CD4-positive, alpha-beta memory T cell (primary cell): ENCODE results near the gene ASMTL. TPM values are rescaled to one million over a fixed set of nuclear protein-coding genes. Genes with fewer than 3 reads are reported as not detected.

ENCODE experiments used
- CTCF ChIA-PET: fragments of 350-600 bp; sonication (Branson Sonifier 250); formaldehyde crosslinking; loops from one replicate; lab custom pipeline; 2021; ENCODE audit warnings: inconsistent platforms; ENCODE audit not compliant: partially characterized antibody; lab: Charles Lee
- POLR2A ChIA-PET: fragments of 350-600 bp; sonication (Branson Sonifier 250); formaldehyde crosslinking; loops from one replicate; lab custom pipeline; 2021; ENCODE audit not compliant: partially characterized antibody; lab: Charles Lee
- DNase-seq, 5 donors: peaks; one replicate each; pipeline versions ENCODE4 v3.0.0 to v3.0.0-alpha.2; 2020 to 2022; ENCODE audit warnings: mixed read lengths in 1 of 5
- H3K27ac ChIP-seq: one replicate; pipeline ENCODE4 v1.7.0; 2013; ENCODE audit warnings: low read depth, low read length
- H3K27me3 ChIP-seq: 2 replicates; pipeline ENCODE4 v1.7.0; 2013; ENCODE audit warnings: mild to moderate bottlenecking, low read length, moderate library complexity; ENCODE audit not compliant: insufficient read depth
- H3K36me3 ChIP-seq: 2 replicates; pipeline ENCODE4 v1.7.0; 2013; ENCODE audit warnings: mild to moderate bottlenecking, low read length, moderate library complexity; ENCODE audit not compliant: insufficient read depth
- H3K4me1 ChIP-seq: 2 replicates; pipeline ENCODE4 v1.7.0; 2013; ENCODE audit warnings: mild to moderate bottlenecking, low read length, moderate library complexity; ENCODE audit not compliant: insufficient read depth
- H3K4me3 ChIP-seq, 2 donors: one replicate each; pipeline ENCODE4 v1.7.0; 2013; ENCODE audit warnings: low read length in 2 of 2, mild to moderate bottlenecking in 1 of 2
- H3K9me3 ChIP-seq, 2 donors: one replicate each; pipeline ENCODE4 v1.7.0; 2013; ENCODE audit warnings: low read length in 2 of 2, control low read depth in 1 of 2; ENCODE audit not compliant: control insufficient read depth in 1 of 2
- H3K27ac Mint-ChIP-seq, 7 donors: one replicate each; pipeline ENCODE4 v1.8.0; 2020 to 2021; ENCODE audit warnings: mixed read lengths in 7 of 7, mild to moderate bottlenecking in 6 of 7, inconsistent platforms in 3 of 7, moderate library complexity in 3 of 7
- H3K27me3 Mint-ChIP-seq, 2 donors: one replicate each; pipeline ENCODE4 v1.8.0; 2020 to 2021; ENCODE audit warnings: mixed read lengths in 2 of 2
- H3K36me3 Mint-ChIP-seq, 2 donors: one replicate each; pipeline ENCODE4 v1.8.0; 2020 to 2021; ENCODE audit warnings: mixed read lengths in 2 of 2, inconsistent platforms in 1 of 2, mild to moderate bottlenecking in 1 of 2
- H3K4me1 Mint-ChIP-seq, 4 donors: one replicate each; pipeline ENCODE4 v1.8.0; 2020 to 2021; ENCODE audit warnings: mixed read lengths in 4 of 4, mild to moderate bottlenecking in 1 of 4
- H3K4me3 Mint-ChIP-seq, 8 donors: one replicate each; pipeline ENCODE4 v1.8.0; 2020 to 2021; ENCODE audit warnings: mixed read lengths in 8 of 8, mild to moderate bottlenecking in 7 of 8, moderate library complexity in 6 of 8, inconsistent platforms in 3 of 8
- H3K9me3 Mint-ChIP-seq, 8 donors: one replicate each; pipeline ENCODE4 v1.8.0; 2020 to 2021; ENCODE audit warnings: mixed read lengths in 8 of 8, mild to moderate bottlenecking in 5 of 8, inconsistent platforms in 3 of 8, moderate library complexity in 1 of 8
- intact Hi-C: fragments of 100-400 bp; cut with micrococcal nuclease; formaldehyde crosslinking; loops from one replicate; pipeline ENCODE4 v1.15.1; 2023
- polyA plus RNA-seq, 2 donors: library from polyadenylated mRNA; unstranded; fragments of 300-500 nt; fragmentation: Illumina TruSeq; gene quantifications; one replicate each; pipeline ENCODE4 v1.2.3, GENCODE V29; 2021
- total RNA-seq, 2 experiments: library from RNA; stranded (reverse); gene quantifications; one replicate each; pipeline ENCODE4 v1.2.3, GENCODE V29; 2021

Gene ASMTL
- total and polyA plus RNA-seq, 4 experiments from 2014 or later, result 35.0 to 50.4 (median 36.9) TPM

- Mint-ChIP-seq H3K9me3 (peaks cover 0 to 11% (median 0%) of the 10 kb centered on the region in 8 donors), H3K27ac (peak overlapping the region in 3 of 7 donors; percentile 59 to 75 (median 70)), H3K27me3 (no peaks in the 10 kb centered on the region), H3K4me1 (peaks cover 0 to 5% (median 3%) of the 10 kb centered on the region in 4 donors), H3K36me3 (peaks cover 3 to 19% of the 10 kb centered on the region in 2 donors), H3K4me3 (no peak overlapping the region)
- no peak overlapping the region for H3K4me3 ChIP-seq
- H3K4me1 ChIP-seq, result no peaks in the 10 kb centered on the region
- intact Hi-C loops, result no loop called here
- CTCF ChIA-PET, result no interaction called here
- DNase-seq, result no peak
- no peaks in the 10 kb centered on the region for H3K9me3 ChIP-seq
- POLR2A ChIA-PET, result no interaction called here
- H3K27me3 ChIP-seq, result no peaks in the 10 kb centered on the region
- H3K27ac ChIP-seq, result no peak overlapping the region
- H3K36me3 ChIP-seq, result no peaks in the 10 kb centered on the region
Observed at GRCh38 chrX:1355131-1356046, 97.3 kb downstream of the ASMTL start.

DNA sequence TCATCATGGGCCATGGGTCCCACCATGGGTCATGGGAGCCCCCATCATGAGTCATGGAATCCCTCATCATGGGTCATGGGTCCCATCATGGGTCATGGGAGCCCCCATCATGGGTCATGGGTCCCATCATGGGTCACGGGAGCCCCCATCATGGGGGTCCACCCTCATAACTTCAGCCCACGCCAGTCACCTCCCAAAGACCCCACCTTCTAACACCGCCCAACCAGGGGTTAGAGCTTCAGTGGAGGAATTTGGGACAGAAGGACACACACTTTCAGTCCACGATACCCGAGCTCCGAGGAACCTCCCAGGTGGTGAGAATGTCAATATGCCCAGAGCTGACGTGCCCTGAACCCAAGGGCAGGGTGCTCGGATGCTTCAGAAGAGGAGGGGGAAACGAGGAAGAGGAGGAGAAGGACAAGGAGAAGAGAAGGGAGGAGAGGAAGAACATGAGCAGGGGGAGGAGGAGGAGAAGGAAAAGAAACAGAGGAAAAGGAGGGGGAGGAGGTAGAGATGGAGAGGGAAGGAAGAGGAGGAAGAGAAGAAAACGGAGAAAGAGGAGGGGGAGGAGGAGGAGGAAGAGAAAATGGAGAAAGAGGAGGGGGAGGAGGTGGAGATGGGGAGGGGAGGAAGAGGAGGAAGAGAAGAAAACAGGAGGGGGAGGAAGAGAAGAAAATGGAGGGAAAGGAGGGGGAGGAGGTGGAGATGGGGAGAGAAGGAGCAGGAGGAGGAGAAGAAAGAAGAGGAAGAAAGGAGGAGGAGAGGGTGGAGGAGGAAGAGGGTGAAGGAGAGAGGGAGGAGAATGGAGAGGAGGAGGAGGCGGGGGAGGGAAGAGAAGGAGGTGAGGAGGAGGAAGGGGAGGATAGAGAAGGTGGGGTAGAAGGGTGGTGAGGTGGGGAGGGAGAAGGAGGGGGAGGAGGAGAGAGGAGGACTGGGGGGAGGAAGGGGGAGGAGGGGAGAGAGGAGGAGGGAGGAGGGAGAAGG, 98.4 kb downstream of the ASMTL start:
- peaks cover under 1 to 13% of the 10 kb centered on the region in 2 donors for H3K36me3 Mint-ChIP-seq
- peaks cover 0 to 5% (median 3%) of the 10 kb centered on the region in 4 donors for H3K4me1 Mint-ChIP-seq
- no peaks in the 10 kb centered on the region for H3K27me3 Mint-ChIP-seq
- ChIA-PET CTCF (no interaction called here), POLR2A (no interaction called here)
- peak overlapping the region in 1 of 8 donors; percentile 20 for H3K4me3 Mint-ChIP-seq
- Histone ChIP-seq H3K4me3 (no peak overlapping the region), H3K36me3 (no peaks in the 10 kb centered on the region), H3K27me3 (no peaks in the 10 kb centered on the region), H3K9me3 (no peaks in the 10 kb centered on the region), H3K27ac (no peak overlapping the region), H3K4me1 (no peaks in the 10 kb centered on the region)
- no peak for DNase-seq
- peaks cover 0 to 6% (median 0%) of the 10 kb centered on the region in 8 donors for H3K9me3 Mint-ChIP-seq
- H3K27ac Mint-ChIP-seq, result peak overlapping the region in 5 of 7 donors; percentile 52 to 84 (median 67)
- intact Hi-C loops, result no loop called here

Other genes with a start within 250 kb of the ASMTL start
- gene CRLF2, start 240.3 kb downstream of the ASMTL start, total RNA-seq, result under 1 TPM; 0.19 to 0.38 TPM
- not detected for gene CRLF2, start 240.3 kb downstream of the ASMTL start, polyA plus RNA-seq
- gene CSF2RA, start 184.1 kb downstream of the ASMTL start, total RNA-seq, result 1 to 10 TPM in 1 of 2 experiments, under 1 TPM in 1; 0.69 to 1.4 TPM
- under 1 TPM in 1 of 2 donors, not detected in 1; 0.79 TPM for gene CSF2RA, start 184.1 kb downstream of the ASMTL start, polyA plus RNA-seq
- gene IL3RA, start 116.1 kb downstream of the ASMTL start, total RNA-seq, result under 1 TPM in 1 of 2 experiments, not detected in 1; 0.53 TPM
- gene IL3RA, start 116.1 kb downstream of the ASMTL start, polyA plus RNA-seq, result under 1 TPM in 1 of 2 donors, not detected in 1; 0.29 TPM
- gene SLC25A6, start 60.8 kb downstream of the ASMTL start, total RNA-seq, result 100 to 1,000 TPM; 249 to 252 TPM
- 100 to 1,000 TPM; 525 to 540 TPM for gene SLC25A6, start 60.8 kb downstream of the ASMTL start, polyA plus RNA-seq
- gene P2RY8, start 84.3 kb upstream of the ASMTL start, total RNA-seq, result 100 to 1,000 TPM; 195 TPM
- 100 to 1,000 TPM; 194 to 261 TPM for gene P2RY8, start 84.3 kb upstream of the ASMTL start, polyA plus RNA-seq
- gene AKAP17A, start 138.7 kb upstream of the ASMTL start, total RNA-seq, result 100 to 1,000 TPM; 147 to 150 TPM
- 10 to 100 TPM; 12.7 to 43.0 TPM for gene AKAP17A, start 138.7 kb upstream of the ASMTL start, polyA plus RNA-seq
- gene ASMT, start 162.2 kb upstream of the ASMTL start, total RNA-seq, result not detected
- 1 to 10 TPM in 1 of 2 donors, under 1 TPM in 1; 0.35 to 1.0 TPM for gene ASMT, start 162.2 kb upstream of the ASMTL start, polyA plus RNA-seq